Measurements from ENCODE around the gene IGFBP5.

The IGFBP5 gene

DNA sequence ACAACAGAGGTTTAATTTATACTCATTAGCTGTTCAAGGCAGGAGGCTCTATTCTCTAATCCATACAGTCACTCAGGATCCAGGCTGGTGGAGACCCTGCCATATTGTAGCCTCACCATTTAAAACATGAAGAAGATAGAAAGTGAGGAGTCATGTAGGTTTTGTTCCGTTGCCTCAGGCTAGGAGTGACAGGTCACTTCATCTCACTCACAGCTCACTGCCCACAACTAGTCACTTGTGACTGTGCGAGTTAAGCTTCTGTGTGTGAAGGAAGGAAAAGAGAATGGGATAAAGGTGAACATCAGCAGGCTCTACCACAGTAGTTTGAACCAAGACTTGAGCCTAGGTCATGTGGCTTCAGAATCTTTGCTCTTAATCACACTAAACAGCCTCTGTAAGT, 71.1 kb downstream of the IGFBP5 start:
- DNase-seq (ENCODE audit: low read depth), result no peak
- TF ChIP-seq, protein P1, sequence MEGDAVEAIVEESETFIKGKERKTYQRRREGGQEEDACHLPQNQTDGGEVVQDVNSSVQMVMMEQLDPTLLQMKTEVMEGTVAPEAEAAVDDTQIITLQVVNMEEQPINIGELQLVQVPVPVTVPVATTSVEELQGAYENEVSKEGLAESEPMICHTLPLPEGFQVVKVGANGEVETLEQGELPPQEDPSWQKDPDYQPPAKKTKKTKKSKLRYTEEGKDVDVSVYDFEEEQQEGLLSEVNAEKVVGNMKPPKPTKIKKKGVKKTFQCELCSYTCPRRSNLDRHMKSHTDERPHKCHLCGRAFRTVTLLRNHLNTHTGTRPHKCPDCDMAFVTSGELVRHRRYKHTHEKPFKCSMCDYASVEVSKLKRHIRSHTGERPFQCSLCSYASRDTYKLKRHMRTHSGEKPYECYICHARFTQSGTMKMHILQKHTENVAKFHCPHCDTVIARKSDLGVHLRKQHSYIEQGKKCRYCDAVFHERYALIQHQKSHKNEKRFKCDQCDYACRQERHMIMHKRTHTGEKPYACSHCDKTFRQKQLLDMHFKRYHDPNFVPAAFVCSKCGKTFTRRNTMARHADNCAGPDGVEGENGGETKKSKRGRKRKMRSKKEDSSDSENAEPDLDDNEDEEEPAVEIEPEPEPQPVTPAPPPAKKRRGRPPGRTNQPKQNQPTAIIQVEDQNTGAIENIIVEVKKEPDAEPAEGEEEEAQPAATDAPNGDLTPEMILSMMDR (conservative IDR thresholded peaks at IDR 0.05; ENCODE audit: control insufficient read depth, insufficient read depth, low read depth, low read length), result no peak
- no peak overlapping the region for H3K4me3 ChIP-seq (ENCODE audit: control insufficient read depth, low read depth, low read length)

DNA sequence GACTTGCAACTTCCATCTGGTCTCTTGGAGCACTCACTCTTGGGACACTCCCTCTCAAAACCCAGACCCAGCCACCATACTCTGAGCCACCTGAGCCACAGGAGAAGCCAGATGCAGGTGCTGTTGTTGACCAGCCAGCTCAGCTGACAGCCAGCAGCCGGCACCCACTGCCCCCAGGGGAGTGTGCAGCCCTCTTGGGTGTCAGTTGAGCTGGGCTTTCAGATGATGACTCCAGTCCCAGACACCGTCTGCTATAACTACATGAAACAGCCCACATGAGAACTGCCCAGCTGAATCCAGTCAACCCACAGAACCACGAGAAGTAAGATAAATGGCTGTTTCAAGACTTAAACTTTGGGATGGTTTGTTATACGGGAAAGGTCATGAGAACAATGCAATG, 72.8 kb downstream of the IGFBP5 start:
- TF ChIP-seq, protein P1 (conservative IDR thresholded peaks at IDR 0.05; ENCODE audit: control insufficient read depth, insufficient read depth, low read depth, low read length), result no peak

More for the DNA sequence above, 72.8 kb downstream of the IGFBP5 start:
- DNase-seq (ENCODE audit: low read depth), result no peak
- no peak overlapping the region for H3K4me3 ChIP-seq (ENCODE audit: control insufficient read depth, low read depth, low read length)

Measured in fibroblast of mammary gland (primary cell).